ENCODE data around the gene RHO.

Gene RHO

GRCh38 chr3:129519896-129520715 lies 8.3 kb upstream of the RHO start:
- no peak for DNase-seq (ENCODE audit: low read depth in 3 of 3)

- DNase-seq (ENCODE audit: low read depth in 3 of 3), result no peak
Measured at GRCh38 chr3:129520960-129521359, 7.5 kb upstream of the RHO start.

- DNase-seq (ENCODE audit: low read depth in 3 of 3), result no peak
Measured at GRCh38 chr3:129521611-129522010, 6.8 kb upstream of the RHO start.

DNA sequence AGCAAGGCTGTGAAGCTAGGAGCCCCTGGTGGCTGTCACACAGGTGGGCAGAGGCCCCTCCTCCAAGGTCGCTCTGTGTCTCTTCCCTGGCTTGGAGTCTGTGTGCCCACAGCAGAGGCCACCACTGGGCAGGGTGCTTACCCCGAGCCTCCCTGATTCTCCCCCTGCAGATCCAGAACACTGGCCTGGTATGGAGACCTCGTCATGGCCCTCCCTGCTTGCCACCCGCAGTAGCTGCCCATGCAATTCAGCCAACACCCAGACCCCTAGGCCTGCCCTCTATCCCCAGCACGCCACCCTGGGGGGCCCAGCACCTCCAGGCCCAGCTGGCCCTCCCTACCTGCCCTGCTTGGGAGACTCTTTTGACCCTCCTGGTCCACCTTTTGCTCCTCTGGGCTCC lies 5.5 kb upstream of the RHO start:
- DNase-seq (ENCODE audit: low read depth in 3 of 3), result no peak

GRCh38 chr3:129524081-129524480 lies 4.4 kb upstream of the RHO start:
- DNase-seq (ENCODE audit: low read depth in 3 of 3), result no peak

GRCh38 chr3:129525341-129525968 lies 3.0 kb upstream of the RHO start:
- no peak for DNase-seq (ENCODE audit: low read depth in 3 of 3)

DNA sequence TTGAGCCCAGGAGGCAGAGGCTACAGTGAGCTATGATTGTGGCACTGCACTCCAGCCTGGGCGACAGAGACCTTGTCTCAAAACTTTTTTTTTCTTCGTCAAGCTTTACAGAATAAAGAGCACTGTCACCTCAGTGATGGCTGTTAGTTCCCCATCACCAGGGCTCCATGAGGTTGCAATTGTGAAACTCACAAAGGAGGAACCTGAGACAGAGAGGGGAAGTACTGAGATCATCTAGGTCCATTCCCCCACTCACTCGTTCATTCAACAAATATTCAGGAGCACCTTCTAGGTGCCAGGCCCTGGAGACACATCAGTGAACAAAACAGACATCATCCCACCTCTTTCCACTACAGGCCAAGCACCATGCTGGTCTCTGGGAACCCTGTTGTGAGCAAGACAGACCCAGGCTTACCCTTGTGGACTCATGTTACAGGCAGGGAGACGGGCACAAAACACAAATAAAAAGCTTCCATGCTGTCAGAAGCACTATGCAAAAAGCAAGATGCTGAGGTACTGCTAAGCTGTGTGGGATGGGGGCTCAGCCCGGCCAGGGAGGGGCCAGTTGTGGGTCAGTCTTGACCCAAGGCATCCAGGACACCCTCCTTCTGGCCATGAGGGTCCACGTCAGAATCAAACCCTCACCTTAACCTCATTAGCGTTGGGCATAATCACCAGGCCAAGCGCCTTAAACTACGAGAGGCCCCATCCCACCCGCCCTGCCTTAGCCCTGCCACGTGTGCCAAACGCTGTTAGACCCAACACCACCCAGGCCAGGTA lies 2.1 kb upstream of the RHO start:
- DNase-seq (ENCODE audit: low read depth in 3 of 3), result no peak

- no peak for DNase-seq (ENCODE audit: low read depth in 3 of 3)
Measured at GRCh38 chr3:129527262-129527661, 1.2 kb upstream of the RHO start.

- DNase-seq (ENCODE audit: low read depth in 3 of 3), result no peak
Measured at GRCh38 chr3:129529436-129530210, 1.2 kb downstream of the RHO start.

GRCh38 chr3:129530251-129530791 lies 1.9 kb downstream of the RHO start:
- no peak for DNase-seq (ENCODE audit: low read depth in 3 of 3)

GRCh38 chr3:129530821-129531220 lies 2.4 kb downstream of the RHO start:
- no peak for DNase-seq (ENCODE audit: low read depth in 3 of 3)

DNA sequence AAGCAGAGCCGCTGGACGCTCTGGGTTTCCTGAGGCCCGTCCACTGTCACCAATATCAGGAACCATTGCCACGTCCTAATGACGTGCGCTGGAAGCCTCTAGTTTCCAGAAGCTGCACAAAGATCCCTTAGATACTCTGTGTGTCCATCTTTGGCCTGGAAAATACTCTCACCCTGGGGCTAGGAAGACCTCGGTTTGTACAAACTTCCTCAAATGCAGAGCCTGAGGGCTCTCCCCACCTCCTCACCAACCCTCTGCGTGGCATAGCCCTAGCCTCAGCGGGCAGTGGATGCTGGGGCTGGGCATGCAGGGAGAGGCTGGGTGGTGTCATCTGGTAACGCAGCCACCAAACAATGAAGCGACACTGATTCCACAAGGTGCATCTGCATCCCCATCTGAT lies 3.3 kb downstream of the RHO start:
- no peak for DNase-seq (ENCODE audit: low read depth in 3 of 3)

DNA sequence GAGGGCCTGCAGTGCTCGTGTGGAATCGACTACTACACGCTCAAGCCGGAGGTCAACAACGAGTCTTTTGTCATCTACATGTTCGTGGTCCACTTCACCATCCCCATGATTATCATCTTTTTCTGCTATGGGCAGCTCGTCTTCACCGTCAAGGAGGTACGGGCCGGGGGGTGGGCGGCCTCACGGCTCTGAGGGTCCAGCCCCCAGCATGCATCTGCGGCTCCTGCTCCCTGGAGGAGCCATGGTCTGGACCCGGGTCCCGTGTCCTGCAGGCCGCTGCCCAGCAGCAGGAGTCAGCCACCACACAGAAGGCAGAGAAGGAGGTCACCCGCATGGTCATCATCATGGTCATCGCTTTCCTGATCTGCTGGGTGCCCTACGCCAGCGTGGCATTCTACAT lies 3.8 kb downstream of the RHO start:
- DNase-seq (ENCODE audit: low read depth in 3 of 3), result no peak

DNA sequence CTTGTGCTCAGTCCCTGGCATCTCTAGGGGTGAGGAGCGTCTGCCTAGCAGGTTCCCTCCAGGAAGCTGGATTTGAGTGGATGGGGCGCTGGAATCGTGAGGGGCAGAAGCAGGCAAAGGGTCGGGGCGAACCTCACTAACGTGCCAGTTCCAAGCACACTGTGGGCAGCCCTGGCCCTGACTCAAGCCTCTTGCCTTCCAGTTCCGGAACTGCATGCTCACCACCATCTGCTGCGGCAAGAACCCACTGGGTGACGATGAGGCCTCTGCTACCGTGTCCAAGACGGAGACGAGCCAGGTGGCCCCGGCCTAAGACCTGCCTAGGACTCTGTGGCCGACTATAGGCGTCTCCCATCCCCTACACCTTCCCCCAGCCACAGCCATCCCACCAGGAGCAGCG lies 5.0 kb downstream of the RHO start:
- no peak for DNase-seq (ENCODE audit: low read depth in 3 of 3)

GRCh38 chr3:129534428-129535027 lies 6.1 kb downstream of the RHO start:
- DNase-seq (ENCODE audit: low read depth in 3 of 3), result no peak

- DNase-seq (ENCODE audit: low read depth in 3 of 3), result no peak
Measured at GRCh38 chr3:129535075-129535474, 6.6 kb downstream of the RHO start.

- no peak for DNase-seq (ENCODE audit: low read depth in 3 of 3)
Measured at GRCh38 chr3:129536374-129536667, 7.9 kb downstream of the RHO start.

DNA sequence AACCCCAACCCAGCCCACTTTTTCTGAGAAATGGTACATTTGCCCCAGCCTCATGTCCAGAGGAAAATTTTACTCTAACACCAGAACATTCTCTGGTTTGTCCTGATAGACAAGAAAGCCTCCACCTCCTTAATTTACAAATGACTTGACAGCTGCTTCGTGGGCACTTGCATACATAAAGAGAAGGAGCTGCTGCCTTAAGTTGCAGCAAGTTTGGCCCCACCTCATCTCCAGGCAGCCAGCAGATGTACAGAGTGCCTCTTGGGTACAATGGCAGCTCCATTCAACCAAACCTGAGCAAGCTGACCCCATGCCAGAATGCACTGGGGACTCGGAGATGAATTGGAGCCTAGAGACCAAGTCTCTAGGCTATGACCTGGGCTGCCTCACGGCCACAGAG lies 8.4 kb downstream of the RHO start:
- no peak for DNase-seq (ENCODE audit: low read depth in 3 of 3)

DNA sequence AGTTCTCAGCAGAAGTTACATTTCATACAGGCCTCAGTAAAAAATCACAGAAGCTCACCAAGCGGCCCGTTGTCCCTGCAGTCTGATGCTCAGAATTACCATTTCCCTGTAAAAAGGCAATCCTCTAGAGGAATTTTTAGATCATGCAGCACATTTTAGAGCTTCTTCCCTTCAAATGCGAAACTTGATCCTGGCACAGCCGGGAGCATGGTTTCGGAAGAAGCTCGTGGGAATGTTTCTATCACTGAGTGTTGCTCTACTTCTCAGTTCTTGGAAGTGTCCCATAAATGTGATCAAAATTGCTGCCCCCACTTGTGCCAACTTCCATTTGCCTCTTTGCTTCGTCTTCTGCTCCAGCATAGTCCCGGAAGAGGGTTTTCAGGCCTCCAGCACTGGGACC lies 10.8 kb downstream of the RHO start:
- no peak for DNase-seq (ENCODE audit: low read depth in 3 of 3)

GRCh38 chr3:129540776-129541516 lies 12.5 kb downstream of the RHO start:
- no peak for DNase-seq (ENCODE audit: low read depth in 3 of 3)

- DNase-seq (ENCODE audit: low read depth in 3 of 3), result no peak
Measured at GRCh38 chr3:129542747-129543146, 14.3 kb downstream of the RHO start.

All from stimulated activated CD4-positive, alpha-beta T cell treated with anti-CD3 and anti-CD28 coated beads, TNF-alpha, amount 100 ng/mL, for 48 hours (primary cell).